GM12878 (cell line): ENCODE measurements around the gene UST.

Experiments
- BHLHE40 ChIP-seq, 2 experiments: fragments of 450-650 bp in 1 of 2; IDR thresholded peaks; 2 replicates each; pipeline ENCODE4 v1.6.1; 2011 to 2017; ENCODE audit warnings: low read depth in 2 of 2, borderline replicate concordance in 1 of 2, improper control_type of control experiment in 1 of 2, low read length in 1 of 2, mild to moderate bottlenecking in 1 of 2
- CEBPB ChIP-seq, 2 experiments: fragments of 150-350 bp in 1 of 2; IDR thresholded peaks; 2 replicates each; pipeline ENCODE4 v1.6.1; 2012 to 2014; ENCODE audit warnings: low read depth in 2 of 2, low read length in 2 of 2, borderline replicate concordance in 1 of 2, inconsistent platforms in 1 of 2
- ESRRA ChIP-seq: IDR thresholded peaks from 2 replicates; pipeline ENCODE4 v1.6.1; 2012; ENCODE audit warnings: mild to moderate bottlenecking, low read length, improper control_type of control experiment
- EZH2 ChIP-seq: IDR thresholded peaks from 2 replicates; pipeline ENCODE4 v1.6.1; 2012; ENCODE audit warnings: low read depth, mild to moderate bottlenecking, control low read depth, inconsistent platforms, low read length, borderline replicate concordance; ENCODE audit not compliant: control insufficient read depth
- HCFC1 ChIP-seq: fragments of 150-350 bp; IDR thresholded peaks from 2 replicates; pipeline ENCODE4 v1.6.1; 2014; ENCODE audit warnings: low read length
- IRF3 ChIP-seq: fragments of 450-650 bp; IDR thresholded peaks from 2 replicates; pipeline ENCODE4 v1.6.1; 2014; ENCODE audit warnings: mild to moderate bottlenecking
- LARP7 ChIP-seq: fragments of 450-650 bp; IDR thresholded peaks from 2 replicates; pipeline ENCODE4 v1.6.1; 2017; ENCODE audit warnings: mild to moderate bottlenecking
- NR2C1 ChIP-seq: fragments of 450-650 bp; IDR thresholded peaks from 2 replicates; pipeline ENCODE4 v1.6.1; 2017; ENCODE audit warnings: antibody characterized with exemption, mild to moderate bottlenecking, moderate library complexity
- NR2C2 ChIP-seq: IDR thresholded peaks from 2 replicates; pipeline ENCODE4 v1.6.1; 2011; ENCODE audit warnings: borderline replicate concordance, low read depth; ENCODE audit not compliant: control insufficient read depth, insufficient read length
- POLR2A ChIP-seq: IDR thresholded peaks from 2 replicates; pipeline ENCODE4 v1.6.1; 2011; ENCODE audit warnings: low read depth, mild to moderate bottlenecking, low read length
- SMARCA5 ChIP-seq: fragments of 450-650 bp; IDR thresholded peaks from 2 replicates; pipeline ENCODE4 v1.6.1; 2017; ENCODE audit warnings: mild to moderate bottlenecking
- TF ChIP-seq, protein P1 (sequence below), 3 experiments: IDR thresholded peaks in 2 of 3; conservative IDR thresholded peaks in 1 of 3; 2 replicates each; pipeline ENCODE4 v1.5.1; 2011; ENCODE audit warnings: low read depth in 3 of 3, low read length in 3 of 3, mild to moderate bottlenecking in 3 of 3, control low read depth in 2 of 3, moderate library complexity in 2 of 3, inconsistent platforms in 1 of 3, mixed read lengths in 1 of 3; ENCODE audit not compliant: control insufficient read depth in 2 of 3, insufficient read depth in 1 of 3; ENCODE audit errors: extremely low read depth in 1 of 3
- TF ChIP-seq, protein P2 (sequence below): IDR thresholded peaks from 2 replicates; pipeline ENCODE4 v1.6.1; 2012; ENCODE audit warnings: mild to moderate bottlenecking, low read depth, low read length

DNA sequence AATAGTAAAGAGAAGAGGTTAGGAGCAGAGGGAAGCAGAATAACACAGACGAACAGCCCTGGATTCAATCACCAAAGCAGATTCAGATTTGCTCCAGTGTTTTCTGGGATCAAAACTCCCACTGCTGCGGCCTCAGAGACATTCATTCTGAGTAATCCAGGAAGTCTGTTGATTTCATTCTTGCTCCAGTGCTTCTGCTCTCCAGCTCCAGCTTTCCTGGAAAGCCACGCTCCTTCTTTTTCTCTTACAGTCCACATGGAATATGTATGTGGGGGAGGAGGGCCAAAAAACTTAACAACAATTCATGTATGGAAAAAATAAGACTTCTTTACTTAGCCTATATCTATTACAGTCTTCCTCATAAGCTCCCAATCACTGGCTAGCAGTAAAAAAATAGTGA is 26.4 kb upstream of the UST start:
- TF ChIP-seq BHLHE40 (IDR thresholded peaks at IDR 0.05; ENCODE audit: borderline replicate concordance in 1 of 2, low read depth in 2 of 2, low read length in 1 of 2) (no peak), POLR2A (no peak), ESRRA (no peak), IRF3 (no peak), NR2C1 (no peak), NR2C2 (no peak), CEBPB (IDR thresholded peaks at IDR 0.05; ENCODE audit: borderline replicate concordance in 1 of 2, low read depth in 2 of 2, low read length in 2 of 2) (no peak), LARP7 (no peak), EZH2 (no peak), HCFC1 (no peak), SMARCA5 (no peak)
- TF ChIP-seq, protein P1, sequence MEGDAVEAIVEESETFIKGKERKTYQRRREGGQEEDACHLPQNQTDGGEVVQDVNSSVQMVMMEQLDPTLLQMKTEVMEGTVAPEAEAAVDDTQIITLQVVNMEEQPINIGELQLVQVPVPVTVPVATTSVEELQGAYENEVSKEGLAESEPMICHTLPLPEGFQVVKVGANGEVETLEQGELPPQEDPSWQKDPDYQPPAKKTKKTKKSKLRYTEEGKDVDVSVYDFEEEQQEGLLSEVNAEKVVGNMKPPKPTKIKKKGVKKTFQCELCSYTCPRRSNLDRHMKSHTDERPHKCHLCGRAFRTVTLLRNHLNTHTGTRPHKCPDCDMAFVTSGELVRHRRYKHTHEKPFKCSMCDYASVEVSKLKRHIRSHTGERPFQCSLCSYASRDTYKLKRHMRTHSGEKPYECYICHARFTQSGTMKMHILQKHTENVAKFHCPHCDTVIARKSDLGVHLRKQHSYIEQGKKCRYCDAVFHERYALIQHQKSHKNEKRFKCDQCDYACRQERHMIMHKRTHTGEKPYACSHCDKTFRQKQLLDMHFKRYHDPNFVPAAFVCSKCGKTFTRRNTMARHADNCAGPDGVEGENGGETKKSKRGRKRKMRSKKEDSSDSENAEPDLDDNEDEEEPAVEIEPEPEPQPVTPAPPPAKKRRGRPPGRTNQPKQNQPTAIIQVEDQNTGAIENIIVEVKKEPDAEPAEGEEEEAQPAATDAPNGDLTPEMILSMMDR (IDR thresholded peaks at IDR 0.05 in 2 of 3, conservative IDR thresholded peaks at IDR 0.05 in 1 of 3; ENCODE audit: control insufficient read depth in 2 of 3, extremely low read depth in 1 of 3, insufficient read depth in 1 of 3, low read depth in 3 of 3, low read length in 3 of 3) = no peak
- TF ChIP-seq, protein P2, sequence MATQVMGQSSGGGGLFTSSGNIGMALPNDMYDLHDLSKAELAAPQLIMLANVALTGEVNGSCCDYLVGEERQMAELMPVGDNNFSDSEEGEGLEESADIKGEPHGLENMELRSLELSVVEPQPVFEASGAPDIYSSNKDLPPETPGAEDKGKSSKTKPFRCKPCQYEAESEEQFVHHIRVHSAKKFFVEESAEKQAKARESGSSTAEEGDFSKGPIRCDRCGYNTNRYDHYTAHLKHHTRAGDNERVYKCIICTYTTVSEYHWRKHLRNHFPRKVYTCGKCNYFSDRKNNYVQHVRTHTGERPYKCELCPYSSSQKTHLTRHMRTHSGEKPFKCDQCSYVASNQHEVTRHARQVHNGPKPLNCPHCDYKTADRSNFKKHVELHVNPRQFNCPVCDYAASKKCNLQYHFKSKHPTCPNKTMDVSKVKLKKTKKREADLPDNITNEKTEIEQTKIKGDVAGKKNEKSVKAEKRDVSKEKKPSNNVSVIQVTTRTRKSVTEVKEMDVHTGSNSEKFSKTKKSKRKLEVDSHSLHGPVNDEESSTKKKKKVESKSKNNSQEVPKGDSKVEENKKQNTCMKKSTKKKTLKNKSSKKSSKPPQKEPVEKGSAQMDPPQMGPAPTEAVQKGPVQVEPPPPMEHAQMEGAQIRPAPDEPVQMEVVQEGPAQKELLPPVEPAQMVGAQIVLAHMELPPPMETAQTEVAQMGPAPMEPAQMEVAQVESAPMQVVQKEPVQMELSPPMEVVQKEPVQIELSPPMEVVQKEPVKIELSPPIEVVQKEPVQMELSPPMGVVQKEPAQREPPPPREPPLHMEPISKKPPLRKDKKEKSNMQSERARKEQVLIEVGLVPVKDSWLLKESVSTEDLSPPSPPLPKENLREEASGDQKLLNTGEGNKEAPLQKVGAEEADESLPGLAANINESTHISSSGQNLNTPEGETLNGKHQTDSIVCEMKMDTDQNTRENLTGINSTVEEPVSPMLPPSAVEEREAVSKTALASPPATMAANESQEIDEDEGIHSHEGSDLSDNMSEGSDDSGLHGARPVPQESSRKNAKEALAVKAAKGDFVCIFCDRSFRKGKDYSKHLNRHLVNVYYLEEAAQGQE = no peak
